Measurements from ENCODE around the gene OR1L6. TPM values are rescaled to one million over a fixed set of nuclear protein-coding genes. Genes with fewer than 3 reads are reported as not detected.

OR1L6 gene
- total and polyA plus RNA-seq, 2 of the 13 experiments (the other 11 are each of a cell fraction or from before 2014, with no cell fraction given): not detected

- no peak for DNase-seq (ENCODE audit: low spot score)
- ChIA-PET POLR2A (no interaction called here), CTCF (ENCODE audit: low intra/inter-chr PET ratio, low total read pairs) (no interaction called here)
- Histone ChIP-seq H2AFZ (ENCODE audit: low read length) (no peak overlapping the region), H3K27me3 (ENCODE audit: control insufficient read depth in 1 of 2, insufficient read depth in 2 of 2, low read length in 2 of 2) (no peaks in the 10 kb centered on the region), H3K9ac (ENCODE audit: insufficient read depth, low read depth, low read length) (no peak overlapping the region), H3K4me1 (ENCODE audit: insufficient read depth, low read length) (no peaks in the 10 kb centered on the region), H3K4me2 (ENCODE audit: low read depth, low read length) (no peak overlapping the region), H4K20me1 (ENCODE audit: insufficient read depth, low read length) (no peaks in the 10 kb centered on the region), H3K9me3 (ENCODE audit: low read length) (0 out of 2 replicates have a peak, but pooled peaks cover 4% of the 10 kb centered on the region), H3K36me3 (replicated peaks in 1 of 2; ENCODE audit: control insufficient read depth in 1 of 2, insufficient read depth in 2 of 2, low read length in 2 of 2) (no peaks in the 10 kb centered on the region), H3K4me3 (replicated peaks in 1 of 3; ENCODE audit: insufficient read depth in 1 of 3, low read depth in 2 of 3, low read length in 3 of 3) (no peak overlapping the region), H3K27ac (ENCODE audit: extremely low read length, insufficient read depth, low read length) (no peak overlapping the region), H3K79me2 (ENCODE audit: insufficient read depth, low read length) (no peaks in the 10 kb centered on the region)
- intact Hi-C loops (cut with micrococcal nuclease; ENCODE audit: unreplicated experiment): no loop called here
- no peak for TF ChIP-seq ZBTB42 (CRISPR knock-in tag; IDR thresholded peaks at IDR 0.05)
- TF ChIP-seq AFF4 (CRISPR knock-in tag; IDR thresholded peaks at IDR 0.05): no peak
- no peak for TF ChIP-seq AGO1 (IDR thresholded peaks at IDR 0.05; ENCODE audit: low read depth, low read length, poor library complexity, severe bottlenecking)
- TF ChIP-seq SKI (IDR thresholded peaks at IDR 0.05; ENCODE audit: partially characterized antibody): no peak
- TF ChIP-seq ZNF292 (CRISPR knock-in tag; IDR thresholded peaks at IDR 0.05; ENCODE audit: borderline replicate concordance, low read depth): no peak
- no TSS peak for BruUV-seq (replicated peaks)
- WGBS (ENCODE audit: low lambda C conversion rate): 94% methylated on average over 1 of the region's 1 CpG
- in situ Hi-C loops (cut with HindIII; ENCODE audit: extremely low pct_ligation_motif_present, low pct_unique_long_range_greater_than_20kb): no loop called here
- FAIRE-seq: no peak
- ATAC-seq: no peak
These were observed 46.4 kb upstream of the OR1L6 start for GRCh38 chr9:122695696-122696095.

Data from HepG2 (cell line).